ENCODE measurements around the gene ABCB4.

ABCB4 gene

DNA sequence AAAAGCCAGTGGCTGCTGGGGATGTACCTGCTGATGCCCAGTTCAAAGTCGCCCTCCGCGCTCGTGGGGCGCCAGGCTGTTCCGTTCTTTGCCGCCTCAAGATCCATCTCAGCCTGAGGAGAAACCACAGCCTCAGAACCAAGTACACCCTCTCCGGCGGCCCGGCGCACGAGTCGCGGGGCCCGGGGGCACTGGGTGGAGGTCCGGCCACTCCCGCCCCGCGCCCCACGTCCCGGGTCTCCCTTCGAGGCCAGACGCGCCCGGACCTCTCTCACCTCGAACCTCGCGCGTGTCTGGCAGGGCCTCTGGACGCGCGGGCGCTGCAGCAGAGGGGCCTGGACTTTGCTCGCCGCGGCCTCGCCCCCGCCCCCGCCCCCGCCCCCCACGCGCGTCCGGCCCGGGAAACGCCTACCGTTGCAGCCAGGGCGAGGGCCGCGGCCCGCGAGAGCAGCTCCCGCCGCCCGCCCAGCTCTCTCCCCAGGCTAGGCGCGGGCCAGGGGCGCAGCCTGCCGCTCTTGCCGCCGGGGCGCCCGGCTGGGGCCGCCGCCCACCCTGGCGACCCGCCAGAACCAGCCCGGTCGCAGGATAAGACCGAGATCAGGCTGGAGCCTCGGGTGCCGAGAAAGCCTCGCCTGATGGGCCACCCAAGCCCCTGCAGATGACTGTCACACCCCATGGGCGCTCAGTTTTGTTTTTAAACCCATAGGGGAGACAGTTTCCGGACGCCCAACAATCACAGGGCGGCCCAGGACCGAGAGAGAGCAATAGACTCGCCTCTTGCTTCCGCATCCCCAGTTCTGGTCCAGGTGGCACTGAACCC, at the start of gene ABCB4:
TSS of gene ABCB4 (minus strand) at position 322 of the 820 bp plus-strand sequence. CDS start at position 107, 215 bp downstream.
- DNase-seq, result peak; percentile 83 to 85
- TF ChIP-seq POLR2A (IDR thresholded peaks at IDR 0.05; ENCODE audit: low read length), result no peak

DNA sequence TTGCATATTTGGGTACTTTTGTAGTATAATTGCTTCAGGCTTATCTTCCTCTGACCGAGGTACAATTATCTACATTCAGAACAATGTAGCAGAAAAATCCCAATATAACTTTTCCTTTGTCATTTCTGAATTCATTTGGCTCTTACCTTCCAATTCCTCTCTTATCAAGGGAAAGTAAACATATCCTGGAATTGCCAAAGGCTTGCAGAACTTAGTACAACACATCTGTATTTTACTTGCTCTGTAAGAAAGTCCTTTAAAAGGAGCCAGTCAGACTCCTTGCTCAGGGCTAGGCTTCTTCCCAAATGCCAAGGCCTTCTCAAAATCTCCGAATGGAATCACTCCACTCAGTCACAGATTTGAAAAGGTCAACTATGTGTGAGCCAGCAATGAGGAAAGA, 43.3 kb upstream of the ABCB4 start:
- no peak for DNase-seq
- TF ChIP-seq GATA1 (IDR thresholded peaks at IDR 0.05; ENCODE audit: low read depth, low read length) (no peak), POLR2A (IDR thresholded peaks at IDR 0.05; ENCODE audit: low read length) (no peak)

DNA sequence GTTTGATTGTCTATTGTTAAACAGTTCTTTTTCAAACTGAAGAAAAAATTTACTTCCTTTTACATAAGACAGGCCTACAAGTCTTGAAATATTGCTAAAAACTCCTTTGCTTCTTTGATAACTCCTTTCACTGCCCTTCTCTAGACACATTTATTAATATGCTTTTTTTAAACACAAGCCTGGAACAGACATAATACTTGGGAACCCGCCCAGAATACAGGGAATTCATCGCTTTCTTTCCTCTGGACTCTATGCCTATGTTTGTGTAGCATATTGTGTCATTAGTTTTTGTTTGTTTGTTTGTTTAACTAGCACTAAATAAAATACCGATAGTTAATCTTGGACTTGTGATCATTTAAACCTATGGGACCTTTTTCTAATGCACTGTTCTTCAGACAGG, 42.4 kb upstream of the ABCB4 start:
- DNase-seq, result no peak
- TF ChIP-seq GATA1 (IDR thresholded peaks at IDR 0.05; ENCODE audit: low read depth, low read length) (no peak), POLR2A (IDR thresholded peaks at IDR 0.05; ENCODE audit: low read length) (no peak)

GRCh38 chr7:87517136-87517815, 41.8 kb upstream of the ABCB4 start:
- DNase-seq, result no peak
- TF ChIP-seq GATA1 (IDR thresholded peaks at IDR 0.05; ENCODE audit: low read depth, low read length), result no peak
- no peak for TF ChIP-seq POLR2A (IDR thresholded peaks at IDR 0.05; ENCODE audit: low read length)

DNA sequence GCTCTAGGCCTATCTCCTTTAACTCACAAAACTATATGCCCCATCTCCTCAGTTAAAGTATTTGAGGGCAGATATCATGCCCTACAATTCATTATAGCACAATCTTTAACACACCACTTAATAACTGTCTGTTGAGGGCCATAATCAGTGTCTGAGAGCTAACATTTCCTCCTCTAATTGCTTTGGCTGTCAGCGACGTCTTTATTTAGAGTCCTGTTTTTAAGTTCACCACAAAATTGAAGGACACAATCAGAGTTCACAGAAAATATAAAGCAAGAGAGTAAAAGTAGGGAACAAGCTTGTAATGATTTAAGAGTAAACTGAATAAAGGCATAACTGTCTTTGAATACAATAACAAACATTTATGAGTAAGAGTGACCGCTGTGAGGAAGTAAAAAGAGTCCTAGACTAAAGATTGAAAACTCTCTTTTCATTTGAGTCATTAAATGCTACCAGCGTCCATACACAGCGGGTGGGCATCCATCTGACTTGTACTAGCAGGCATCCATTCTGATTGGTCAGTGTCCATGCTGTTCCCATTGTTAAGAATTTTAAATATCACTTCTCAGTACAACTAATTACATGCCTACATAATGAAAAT, 38.4 kb upstream of the ABCB4 start:
- TF ChIP-seq POLR2A (IDR thresholded peaks at IDR 0.05; ENCODE audit: low read length) (no peak), GATA1 (IDR thresholded peaks at IDR 0.05; ENCODE audit: low read depth, low read length) (no peak)
- DNase-seq, result peak in 1 of 2 experiments; percentile 9

DNA sequence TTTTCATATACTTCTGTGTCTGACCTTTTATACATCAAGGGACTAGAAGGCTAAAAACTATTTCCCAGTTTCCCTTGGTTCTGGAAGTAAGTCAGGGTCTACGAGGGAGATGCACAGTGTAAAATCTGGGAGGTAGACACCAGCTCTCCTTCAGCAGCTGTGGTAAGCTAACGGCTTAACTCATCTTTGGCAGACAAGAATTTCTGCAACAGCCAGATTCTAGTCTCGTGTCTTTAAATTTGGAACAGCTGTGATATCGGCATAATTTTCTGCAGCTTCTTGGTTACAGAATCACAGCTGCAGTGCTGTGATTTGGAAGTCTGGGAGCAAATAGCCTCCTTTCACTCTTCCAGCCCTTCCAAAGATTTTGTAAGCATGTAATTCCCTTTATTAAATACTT, 37.4 kb upstream of the ABCB4 start:
- no peak for DNase-seq
- TF ChIP-seq POLR2A (IDR thresholded peaks at IDR 0.05; ENCODE audit: low read length), result no peak
- TF ChIP-seq GATA1 (IDR thresholded peaks at IDR 0.05; ENCODE audit: low read depth, low read length), result no peak

- TF ChIP-seq POLR2A (IDR thresholded peaks at IDR 0.05; ENCODE audit: low read length), result no peak
- no peak for TF ChIP-seq GATA1 (IDR thresholded peaks at IDR 0.05; ENCODE audit: low read depth, low read length)
- peak; percentile 3 to 12 for DNase-seq
Measured at GRCh38 chr7:87511510-87511909, 36.0 kb upstream of the ABCB4 start.

DNA sequence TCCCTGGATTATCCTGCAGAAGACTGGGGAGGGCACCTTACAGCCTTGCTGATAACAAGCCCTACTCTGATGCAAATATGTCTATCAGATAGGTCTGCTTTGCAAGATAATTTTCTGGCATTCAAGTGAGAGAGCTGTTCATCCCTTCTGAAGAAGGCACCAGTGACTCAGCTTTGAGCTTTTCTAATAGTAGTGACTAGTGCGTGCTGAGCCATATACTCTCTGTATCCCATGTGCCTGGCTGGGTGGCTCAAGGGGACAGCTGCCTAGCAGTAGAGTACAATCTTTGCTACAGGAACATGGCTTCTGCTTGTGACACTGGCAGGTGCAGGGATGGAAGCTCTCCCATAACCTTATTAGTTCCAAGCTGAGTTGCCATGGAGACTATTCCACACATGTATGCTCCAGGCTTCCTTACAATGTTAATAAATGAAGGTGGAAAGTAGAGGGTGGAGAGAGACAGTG, 35.0 kb upstream of the ABCB4 start:
- TF ChIP-seq GATA1 (IDR thresholded peaks at IDR 0.05; ENCODE audit: low read depth, low read length) (no peak), POLR2A (IDR thresholded peaks at IDR 0.05; ENCODE audit: low read length) (no peak)
- DNase-seq, result peak; percentile 82 to 95

DNA sequence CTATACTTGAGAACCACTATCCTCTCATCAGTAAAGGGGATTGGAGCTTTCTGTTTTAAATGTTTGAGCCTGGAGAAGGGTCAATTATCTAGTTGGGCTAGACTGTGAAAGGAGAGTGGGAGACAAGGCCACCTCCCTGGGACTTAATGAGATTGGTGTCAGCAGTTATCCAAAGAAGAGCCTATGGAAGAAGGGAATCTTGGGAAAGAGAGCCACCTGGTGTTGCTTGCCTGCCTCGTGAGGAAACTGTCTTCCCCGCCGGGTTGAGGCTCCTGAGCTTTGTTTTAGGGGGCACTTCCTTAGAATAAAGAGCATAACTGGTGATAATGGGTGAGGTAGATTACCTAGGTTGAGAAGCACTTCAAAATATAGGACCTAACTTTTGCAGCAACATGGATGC, 32.0 kb upstream of the ABCB4 start:
- DNase-seq, result no peak
- TF ChIP-seq GATA1 (IDR thresholded peaks at IDR 0.05; ENCODE audit: low read depth, low read length), result no peak
- TF ChIP-seq POLR2A (IDR thresholded peaks at IDR 0.05; ENCODE audit: low read length), result no peak

- no peak for TF ChIP-seq POLR2A (IDR thresholded peaks at IDR 0.05; ENCODE audit: low read length)
- no peak for TF ChIP-seq GATA1 (IDR thresholded peaks at IDR 0.05; ENCODE audit: low read depth, low read length)
- DNase-seq, result peak; percentile 53 to 65
Measured at GRCh38 chr7:87506246-87507180, 31.0 kb upstream of the ABCB4 start.

DNA sequence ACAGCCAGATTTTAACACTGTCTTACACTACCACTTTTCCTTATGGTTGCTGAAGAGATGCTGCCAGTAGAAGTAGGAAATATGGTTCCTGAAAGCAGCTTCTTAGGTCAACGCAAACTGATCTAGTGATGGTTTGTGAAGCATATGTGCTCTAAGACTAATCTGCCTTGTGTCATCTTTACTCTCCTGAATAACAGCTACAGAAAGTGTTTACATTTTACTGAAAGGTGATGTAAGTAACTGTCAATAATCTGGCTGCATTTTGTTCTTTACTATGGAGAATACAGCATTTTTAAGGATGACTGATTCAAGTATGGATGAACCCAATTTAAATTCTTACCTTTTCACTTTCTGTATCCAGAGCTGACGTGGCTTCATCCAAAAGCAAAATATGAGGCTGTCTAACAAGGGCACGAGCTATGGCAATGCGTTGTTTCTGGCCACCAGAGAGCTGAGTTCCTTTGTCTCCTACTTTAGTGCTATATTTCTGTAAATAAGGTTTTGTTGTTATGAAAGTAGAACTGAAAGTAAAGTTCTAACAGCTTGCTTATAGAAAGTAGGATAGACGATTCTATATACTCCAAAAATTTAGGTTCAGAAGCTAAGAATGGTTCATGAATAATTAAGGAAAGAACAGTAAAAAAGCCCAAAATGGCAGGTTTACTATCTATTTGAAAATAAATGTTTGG, 30.2 kb upstream of the ABCB4 start:
- TF ChIP-seq POLR2A (IDR thresholded peaks at IDR 0.05; ENCODE audit: low read length), result no peak
- TF ChIP-seq GATA1 (IDR thresholded peaks at IDR 0.05; ENCODE audit: low read depth, low read length), result no peak
- peak in 1 of 2 experiments; percentile 19 for DNase-seq

DNA sequence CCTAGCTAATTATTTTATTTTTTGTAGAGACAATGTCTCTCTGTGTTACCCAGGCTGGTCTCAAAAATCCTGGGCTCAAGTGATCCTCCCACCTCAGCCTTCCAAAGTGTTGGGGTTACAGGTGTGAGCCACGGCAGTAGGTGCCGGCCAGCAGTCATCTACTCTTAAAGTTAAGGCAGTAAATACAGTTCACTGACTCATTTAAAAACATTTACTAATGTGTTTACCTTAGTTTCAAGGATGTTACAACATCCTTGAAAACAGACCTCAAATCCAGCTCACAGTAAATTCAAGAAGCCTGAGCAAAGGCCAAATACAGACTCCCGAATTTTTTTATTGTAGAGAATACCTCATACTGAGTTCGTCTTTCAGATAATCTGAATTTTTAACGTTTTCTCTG, 29.6 kb upstream of the ABCB4 start:
- DNase-seq, result no peak
- TF ChIP-seq GATA1 (IDR thresholded peaks at IDR 0.05; ENCODE audit: low read depth, low read length) (no peak), POLR2A (IDR thresholded peaks at IDR 0.05; ENCODE audit: low read length) (no peak)

DNA sequence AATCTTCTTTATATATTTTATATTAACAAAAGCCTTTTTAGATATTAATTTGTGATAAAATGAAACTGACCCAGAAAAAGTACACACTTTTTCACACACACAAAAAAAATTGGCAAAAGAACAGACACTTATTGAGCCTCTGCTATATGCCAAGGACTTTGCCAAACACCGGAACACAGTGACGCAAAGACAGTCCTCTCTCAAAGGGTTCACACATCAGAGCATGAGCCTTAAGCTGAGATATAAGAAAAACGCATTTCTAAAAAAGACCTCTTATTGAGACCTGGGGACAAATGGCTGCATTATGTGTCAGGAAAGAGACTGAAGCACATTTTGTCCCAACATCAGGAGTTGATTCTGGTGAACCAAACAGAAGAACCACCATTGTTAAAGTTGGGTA, 24.0 kb upstream of the ABCB4 start:
- no peak for DNase-seq
- TF ChIP-seq GATA1 (IDR thresholded peaks at IDR 0.05; ENCODE audit: low read depth, low read length) (no peak), POLR2A (IDR thresholded peaks at IDR 0.05; ENCODE audit: low read length) (no peak)
